B cell (primary cell): ENCODE results near the gene APOM. TPM values are rescaled to one million over a fixed set of nuclear protein-coding genes. Genes with fewer than 3 reads are reported as not detected.

Experiments used
- ATAC-seq: fragments of 200-7000 bp; cut with Tn5 transposase; one replicate; pipeline ENCODE4 v1.10.0; 2021; ENCODE audit warnings: low read depth, mild to moderate bottlenecking, moderate number of reproducible peaks, moderate library complexity
- CTCF ChIA-PET: fragments of 350-600 bp; sonication (Branson Sonifier 250); formaldehyde crosslinking; loops from one replicate; lab custom pipeline; 2021; ENCODE audit warnings: antibody characterized with exemption, inconsistent platforms; lab: Charles Lee
- POLR2A ChIA-PET: fragments of 350-600 bp; sonication (Branson Sonifier 250); formaldehyde crosslinking; loops from one replicate; lab custom pipeline; 2021; ENCODE audit warnings: antibody characterized with exemption; lab: Charles Lee
- DNase-seq: peaks from one replicate; pipeline ENCODE4 v3.0.0; 2013
- H2AFZ ChIP-seq: 2 replicates; pipeline ENCODE4 v1.6.1; 2012; ENCODE audit warnings: mild to moderate bottlenecking, low read depth, low read length; ENCODE audit not compliant: insufficient read depth, poor library complexity, severe bottlenecking
- H3K27ac ChIP-seq, 2 donors: 1 replicate in 1 of 2; 2 replicates in 1 of 2; pipeline ENCODE4 v1.5.1; 2012 to 2013; ENCODE audit warnings: low read length in 2 of 2, mild to moderate bottlenecking in 2 of 2, moderate library complexity in 1 of 2
- H3K27me3 ChIP-seq, 4 experiments: fragments of 200-600 bp in 1 of 4; sonication (generic) in 1 of 4; replicated peaks in 1 of 4; 1 replicate in 2 of 4; 2 replicates in 2 of 4; pipeline versions ENCODE4 v1.6.1 to v1.7.0; 2013 to 2016; ENCODE audit warnings: low read length in 3 of 4, mild to moderate bottlenecking in 2 of 4, mixed read lengths in 1 of 4, moderate library complexity in 1 of 4; ENCODE audit not compliant: insufficient read depth in 4 of 4, control insufficient read depth in 3 of 4; ENCODE audit errors: control extremely low read depth in 1 of 4
- H3K36me3 ChIP-seq, 2 experiments: replicated peaks in 1 of 2; 1 replicate in 1 of 2; 2 replicates in 1 of 2; pipeline versions ENCODE4 v1.6.1 to v1.7.1; 2013; ENCODE audit warnings: low read length in 1 of 2; ENCODE audit not compliant: insufficient read depth in 2 of 2, control insufficient read depth in 1 of 2; ENCODE audit errors: control extremely low read depth in 1 of 2, extremely low read depth in 1 of 2
- H3K4me1 ChIP-seq, 2 donors: fragments of 200-600 bp in 1 of 2; sonication (generic) in 1 of 2; 1 replicate in 1 of 2; 2 replicates in 1 of 2; pipeline versions ENCODE4 v1.5.1 to v1.6.1; 2013 to 2017; ENCODE audit warnings: low read length in 2 of 2; ENCODE audit not compliant: control insufficient read depth in 2 of 2, insufficient read depth in 2 of 2
- H3K4me2 ChIP-seq: replicated peaks from 2 replicates; pipeline ENCODE3; 2012; ENCODE audit warnings: mild to moderate bottlenecking, low read depth, low read length; ENCODE audit not compliant: poor library complexity, severe bottlenecking
- H3K4me3 ChIP-seq, 5 experiments: fragments of 200-600 bp in 1 of 5; sonication (generic) in 1 of 5; 1 replicate in 3 of 5; 2 replicates in 2 of 5; pipeline versions ENCODE4 v1.5.1 to v1.7.0; 2011 to 2016; ENCODE audit warnings: low read length in 4 of 5, mild to moderate bottlenecking in 4 of 5, low read depth in 2 of 5, control low read depth in 1 of 5, moderate library complexity in 1 of 5; ENCODE audit not compliant: insufficient read depth in 1 of 5; ENCODE audit errors: control extremely low read depth in 1 of 5, extremely low read depth in 1 of 5
- H3K79me2 ChIP-seq: fragments of 200-600 bp; sonication (generic); one replicate; pipeline ENCODE4 v1.6.0; 2016; ENCODE audit warnings: low read length; ENCODE audit not compliant: control insufficient read depth, insufficient read depth
- H3K9ac ChIP-seq: fragments of 200-600 bp; sonication (generic); 2 replicates; pipeline ENCODE4 v1.6.1; 2017; ENCODE audit warnings: mild to moderate bottlenecking, low read length, moderate library complexity
- H3K9me3 ChIP-seq, 3 donors: one replicate each; pipeline versions ENCODE4 v1.6.1 to v1.7.1; 2013; ENCODE audit warnings: low read length in 2 of 3; ENCODE audit not compliant: control insufficient read depth in 2 of 3, insufficient read depth in 1 of 3; ENCODE audit errors: control extremely low read depth in 1 of 3
- H4K20me1 ChIP-seq: 2 replicates; pipeline ENCODE4 v1.6.0; 2012; ENCODE audit warnings: mild to moderate bottlenecking, low read length; ENCODE audit not compliant: insufficient read depth, control insufficient read depth, poor library complexity, severe bottlenecking
- H3K27ac Mint-ChIP-seq: one replicate; pipeline ENCODE4 v1.8.0; 2021; ENCODE audit warnings: mixed read lengths
- H3K27me3 Mint-ChIP-seq: one replicate; pipeline ENCODE4 v1.8.0; 2021; ENCODE audit warnings: mixed read lengths
- H3K4me1 Mint-ChIP-seq: one replicate; pipeline ENCODE4 v1.8.0; 2021; ENCODE audit warnings: mixed read lengths
- H3K4me3 Mint-ChIP-seq: one replicate; pipeline ENCODE4 v1.8.0; 2021; ENCODE audit warnings: mixed read lengths
- H3K9me3 Mint-ChIP-seq: one replicate; pipeline ENCODE4 v1.8.0; 2022; ENCODE audit warnings: mixed read lengths; ENCODE audit not compliant: insufficient read depth
- EZH2 ChIP-seq: IDR thresholded peaks from 2 replicates; pipeline ENCODE4 v1.6.1; 2012; ENCODE audit warnings: borderline replicate concordance, low read depth, mild to moderate bottlenecking, moderate library complexity, low read length; ENCODE audit not compliant: insufficient read depth, poor library complexity, severe bottlenecking
- WGBS: methylation state at CpG from one replicate; pipeline ENCODE4 v1.1.5; 2013; ENCODE audit warnings: missing lambda C conversion rate; ENCODE audit not compliant: insufficient coverage; 5-methylcytosine and 5-hydroxymethylcytosine counted together
- intact Hi-C: fragments of 100-400 bp; cut with micrococcal nuclease; formaldehyde crosslinking; loops from one replicate; pipeline ENCODE4 v1.10.0; 2022
- polyA minus RNA-seq: library from RNA; depleted of rRNA, polyadenylated mRNA; stranded (reverse); fragments of >200 nt; gene quantifications from 2 replicates; pipeline ENCODE4 v1.2.3, GENCODE V29; 2012
- polyA plus RNA-seq: library from polyadenylated mRNA; depleted of rRNA; stranded (reverse); fragments of >200 nt; gene quantifications from 2 replicates; pipeline ENCODE4 v1.2.3, GENCODE V29; 2012
- total RNA-seq, 2 donors: library from RNA; stranded (reverse); fragments of 120-200 nt in 1 of 2; gene quantifications; 1 replicate in 1 of 2; 2 replicates in 1 of 2; pipeline versions ENCODE4 v1.2.3 to v1.2.4, GENCODE V29; 2013 to 2022
- TF ChIP-seq, protein P1 (sequence below): fragments of 200-600 bp; IDR thresholded peaks from one replicate; pipeline ENCODE4 v1.8.0; 2022; ENCODE audit warnings: antibody characterized with exemption, mild to moderate bottlenecking

The APOM gene
- total RNA-seq (2.6 and 3.6 TPM in 2 replicates), polyA plus RNA-seq (11.6 and 11.9 TPM in 2 replicates), polyA minus RNA-seq (1.5 and 2.3 TPM in 2 replicates)
- total RNA-seq (2013) = 2.8 TPM

DNA sequence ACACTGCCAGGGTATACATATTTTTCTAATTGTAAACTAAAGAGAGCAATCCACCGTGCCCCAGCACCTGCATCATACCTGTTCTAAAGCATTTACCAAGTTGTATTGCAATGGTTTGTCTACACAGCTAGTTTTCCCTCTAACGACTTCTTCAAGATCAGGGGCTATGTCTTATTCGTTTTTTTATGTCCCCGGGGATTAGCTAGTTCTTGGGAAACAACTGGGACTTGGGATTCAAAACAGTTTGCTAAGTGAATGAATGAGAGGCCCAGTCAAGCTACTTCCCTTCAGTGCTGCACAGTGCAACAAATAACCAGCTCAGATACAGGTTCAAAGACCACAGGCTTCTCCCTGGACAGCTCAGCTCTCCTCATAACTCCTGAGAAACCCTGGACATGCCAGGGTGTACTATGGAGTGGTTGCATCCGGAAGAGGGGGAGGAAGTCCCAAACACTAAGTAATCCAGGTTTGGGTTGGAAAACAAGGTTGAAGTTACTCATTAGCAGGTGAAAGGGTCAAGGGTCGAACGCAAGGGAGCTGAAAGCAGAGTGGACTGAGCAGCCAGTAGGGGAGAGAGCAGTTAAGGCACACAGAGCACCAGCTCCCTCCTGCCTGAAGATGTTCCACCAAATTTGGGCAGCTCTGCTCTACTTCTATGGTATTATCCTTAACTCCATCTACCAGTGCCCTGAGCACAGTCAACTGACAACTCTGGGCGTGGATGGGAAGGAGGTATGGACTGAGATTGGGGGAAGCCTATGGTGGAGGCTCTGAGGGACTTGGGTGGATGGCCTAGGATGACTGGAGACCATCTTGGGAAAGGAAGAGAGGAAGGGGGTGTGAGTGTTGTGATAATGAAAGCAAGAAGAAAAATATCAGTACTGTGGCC lies at the start of gene APOM:
Gene APOM (plus strand): TSS at position 546 of the 889 bp plus-strand sequence. CDS start 73 bp downstream, at position 619.
- H3K4me1 ChIP-seq = peaks cover 39 to 48% of the 10 kb centered on the region in 2 donors
- intact Hi-C loops = loop anchor here (10.0 kb wide), 1 partner anchor 1441 kb away; the partner anchor contains the start of gene TRIM26
- ATAC-seq (no peak), DNase-seq (no peak)
- H3K27me3 ChIP-seq = no peaks in the 10 kb centered on the region
- H3K4me2 ChIP-seq = no peak within 1 kb of the TSS
- H3K79me2 ChIP-seq = peaks cover 88% of the 10 kb centered on the region
- peaks cover 0 to 26% of the 10 kb centered on the region in 2 experiments for H3K36me3 ChIP-seq
- no peaks in the 10 kb centered on the region for H3K9me3 Mint-ChIP-seq
- no peak within 1 kb of the TSS for H3K4me3 ChIP-seq
- no peak within 1 kb of the TSS for H3K27ac ChIP-seq
- POLR2A ChIA-PET = interaction anchor here (1.1 to 1.3 kb wide), 2 partner anchors 9 to 10 kb away, joined by 4 to 6 read pairs; partner anchors contain the start of gene GPANK1
- CTCF ChIA-PET = interaction anchor here (1.3 to 1.9 kb wide), 3 partner anchors 72 to 174 kb away, joined by 4 to 5 read pairs (median 4); no protein-coding TSS in a partner anchor
- no peaks in the 10 kb centered on the region for H3K9me3 ChIP-seq
- no peak within 1 kb of the TSS for H3K4me3 Mint-ChIP-seq
- no peak within 1 kb of the TSS for H2AFZ ChIP-seq
- H3K9ac ChIP-seq = no peak within 1 kb of the TSS
- peak within 1 kb of the TSS; percentile 67 for H3K27ac Mint-ChIP-seq
- 93% methylated on average over 5 of the region's 8 CpGs for WGBS
- peaks cover 24% of the 10 kb centered on the region for H4K20me1 ChIP-seq
- TF ChIP-seq, protein P1, sequence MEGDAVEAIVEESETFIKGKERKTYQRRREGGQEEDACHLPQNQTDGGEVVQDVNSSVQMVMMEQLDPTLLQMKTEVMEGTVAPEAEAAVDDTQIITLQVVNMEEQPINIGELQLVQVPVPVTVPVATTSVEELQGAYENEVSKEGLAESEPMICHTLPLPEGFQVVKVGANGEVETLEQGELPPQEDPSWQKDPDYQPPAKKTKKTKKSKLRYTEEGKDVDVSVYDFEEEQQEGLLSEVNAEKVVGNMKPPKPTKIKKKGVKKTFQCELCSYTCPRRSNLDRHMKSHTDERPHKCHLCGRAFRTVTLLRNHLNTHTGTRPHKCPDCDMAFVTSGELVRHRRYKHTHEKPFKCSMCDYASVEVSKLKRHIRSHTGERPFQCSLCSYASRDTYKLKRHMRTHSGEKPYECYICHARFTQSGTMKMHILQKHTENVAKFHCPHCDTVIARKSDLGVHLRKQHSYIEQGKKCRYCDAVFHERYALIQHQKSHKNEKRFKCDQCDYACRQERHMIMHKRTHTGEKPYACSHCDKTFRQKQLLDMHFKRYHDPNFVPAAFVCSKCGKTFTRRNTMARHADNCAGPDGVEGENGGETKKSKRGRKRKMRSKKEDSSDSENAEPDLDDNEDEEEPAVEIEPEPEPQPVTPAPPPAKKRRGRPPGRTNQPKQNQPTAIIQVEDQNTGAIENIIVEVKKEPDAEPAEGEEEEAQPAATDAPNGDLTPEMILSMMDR = no peak
- TF ChIP-seq EZH2 = no peak
- no peaks in the 10 kb centered on the region for H3K27me3 Mint-ChIP-seq
- H3K4me1 Mint-ChIP-seq = peaks cover 61% of the 10 kb centered on the region

DNA sequence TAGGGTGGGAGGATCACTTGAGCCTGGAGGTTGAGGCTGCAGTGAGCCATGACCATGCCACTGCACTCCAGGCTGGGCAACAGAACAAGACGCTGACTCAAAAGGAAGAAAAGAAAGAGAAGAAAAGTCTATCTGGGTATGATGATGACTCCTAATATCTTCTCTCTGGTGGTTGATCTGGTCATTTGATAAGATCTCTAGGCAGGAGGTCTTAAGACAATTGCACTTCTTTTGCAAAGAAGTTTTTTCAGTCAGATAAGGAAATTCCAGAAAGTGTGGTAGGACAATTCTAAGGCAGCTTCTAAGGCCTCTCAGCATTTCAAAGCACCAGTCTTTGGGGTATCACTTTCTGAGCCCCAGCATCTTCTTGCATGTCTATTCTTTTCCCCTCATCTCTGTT lies 48.4 kb upstream of the APOM start:
- Mint-ChIP-seq H3K4me3 (no peak overlapping the region), H3K9me3 (no peaks in the 10 kb centered on the region), H3K27me3 (no peaks in the 10 kb centered on the region), H3K4me1 (no peaks in the 10 kb centered on the region), H3K27ac (no peak overlapping the region)
- Histone ChIP-seq H4K20me1 (no peaks in the 10 kb centered on the region), H3K27ac (no peak overlapping the region), H3K79me2 (no peaks in the 10 kb centered on the region), H3K4me1 (no peaks in the 10 kb centered on the region), H3K4me2 (no peak overlapping the region), H3K4me3 (no peak overlapping the region), H3K9ac (no peak overlapping the region), H3K36me3 (no peaks in the 10 kb centered on the region), H2AFZ (no peak overlapping the region), H3K9me3 (no peaks in the 10 kb centered on the region), H3K27me3 (no peaks in the 10 kb centered on the region)
- CTCF ChIA-PET = interaction anchor here (1.1 to 35.3 kb wide), 3 partner anchors 9 to 252 kb away, joined by 3 to 2241 read pairs (median 6); partner anchors contain the start of genes ATP6V1G2, LTA and NFKBIL1
- 100% methylated on average over 1 of the region's 1 CpG for WGBS
- no peak for TF ChIP-seq EZH2
- TF ChIP-seq, protein P1 = no peak
- no peak for ATAC-seq
- POLR2A ChIA-PET = interaction anchor here (0.7 kb wide), 2 partner anchors 31 to 64 kb away, joined by 3 to 7 read pairs; no protein-coding TSS in a partner anchor
- intact Hi-C loops = no loop called here
- DNase-seq = no peak
